A673 (cell line): ENCODE data around the gene AP2A1. TPM values are rescaled to one million over a fixed set of nuclear protein-coding genes. Genes with fewer than 3 reads are reported as not detected.

Source experiments
- BruUV-seq: library from RNA; stranded (reverse); fragments of 400-500 nt; replicated peaks from 2 replicates; lab custom pipeline; 2021; lab: Mats Ljungman, UMichigan
- CTCF ChIA-PET: fragments of 300-600 bp; sonication (Branson Sonifier 250); formaldehyde crosslinking; loops from one replicate; lab custom pipeline; 2022; ENCODE audit warnings: antibody characterized with exemption; lab: Charles Lee
- POLR2A ChIA-PET: fragments of 300-600 bp; sonication (Branson Sonifier 250); formaldehyde crosslinking; loops from one replicate; lab custom pipeline; 2022; ENCODE audit warnings: antibody characterized with exemption; ENCODE audit not compliant: low non-redundant PET; lab: Charles Lee
- DNase-seq: peaks from one replicate; pipeline ENCODE4 v3.0.0-alpha.2; 2015; ENCODE audit warnings: low spot score
- H3K27ac ChIP-seq: fragments of 200-600 bp; sonication (generic); 2 replicates; pipeline ENCODE4 v1.5.1; 2016; ENCODE audit warnings: mixed run types, low read depth, mild to moderate bottlenecking, mixed read lengths, antibody characterized with exemption, low read length; ENCODE audit not compliant: poor library complexity, severe bottlenecking
- H3K27me3 ChIP-seq: fragments of 200-600 bp; sonication (generic); replicated peaks from 2 replicates; pipeline ENCODE4 v1.6.1; 2017; ENCODE audit warnings: mixed run types, low read depth, mild to moderate bottlenecking, mixed read lengths, antibody characterized with exemption, low read length; ENCODE audit not compliant: insufficient read depth, poor library complexity
- H3K36me3 ChIP-seq: fragments of 200-600 bp; sonication (generic); 2 replicates; pipeline ENCODE4 v1.6.1; 2016; ENCODE audit warnings: mixed run types, mild to moderate bottlenecking, mixed read lengths, antibody characterized with exemption, low read length; ENCODE audit not compliant: insufficient read depth, poor library complexity, severe bottlenecking
- H3K4me1 ChIP-seq: fragments of 200-600 bp; sonication (generic); 2 replicates; pipeline ENCODE4 v1.6.1; 2017; ENCODE audit warnings: mixed run types, mild to moderate bottlenecking, mixed read lengths, antibody characterized with exemption, low read length; ENCODE audit not compliant: insufficient read depth, poor library complexity, severe bottlenecking
- H3K4me3 ChIP-seq: fragments of 200-600 bp; sonication (generic); 2 replicates; pipeline ENCODE4 v1.5.1; 2016; ENCODE audit warnings: low read depth, mixed run types, mild to moderate bottlenecking, mixed read lengths, low read length; ENCODE audit not compliant: poor library complexity, severe bottlenecking
- H3K9me3 ChIP-seq: fragments of 200-600 bp; sonication (generic); 2 replicates; pipeline ENCODE4 v1.6.1; 2016; ENCODE audit warnings: mixed run types, low read depth, mild to moderate bottlenecking, mixed read lengths, antibody characterized with exemption, low read length; ENCODE audit not compliant: poor library complexity, severe bottlenecking
- EZH2 ChIP-seq: fragments of 200-600 bp; sonication (generic); IDR thresholded peaks from 2 replicates; pipeline ENCODE4 v1.6.1; 2017; ENCODE audit warnings: borderline replicate concordance, low read depth, mild to moderate bottlenecking, mixed read lengths, antibody characterized with exemption, low read length; ENCODE audit not compliant: poor library complexity, severe bottlenecking
- intact Hi-C: fragments of 100-400 bp; cut with micrococcal nuclease; formaldehyde crosslinking; loops from one replicate; pipeline ENCODE4 v1.10.0; 2022; ENCODE audit not compliant: unreplicated experiment
- total RNA-seq: library from RNA; stranded (reverse); gene quantifications from 2 replicates; pipeline ENCODE4 v1.2.3, GENCODE V29; 2021
- TF ChIP-seq, protein P1 (sequence below): fragments of 300-800, 200-600 bp; sonication (generic); conservative IDR thresholded peaks from 2 replicates; pipeline ENCODE4 v1.5.1; 2017; ENCODE audit warnings: low read depth, mild to moderate bottlenecking, antibody characterized with exemption, low read length, moderate library complexity, mixed read lengths

The AP2A1 gene
- total RNA-seq, 1 experiment from 2014 or later = 80.1 TPM

DNA sequence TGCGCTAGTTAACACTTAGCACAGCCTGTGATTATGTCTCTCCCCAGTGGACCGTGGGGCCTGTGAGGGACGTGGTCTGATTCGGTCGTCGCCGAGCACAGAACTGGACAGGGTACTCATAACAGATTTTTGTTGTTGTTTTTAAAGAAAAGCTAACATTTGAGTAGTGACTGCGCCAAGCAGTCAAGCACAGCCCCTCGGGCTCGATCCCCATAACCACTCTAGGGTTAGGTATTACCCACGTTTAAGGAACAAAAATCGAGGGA lies 83.4 kb downstream of the AP2A1 start:
- TF ChIP-seq, protein P1, sequence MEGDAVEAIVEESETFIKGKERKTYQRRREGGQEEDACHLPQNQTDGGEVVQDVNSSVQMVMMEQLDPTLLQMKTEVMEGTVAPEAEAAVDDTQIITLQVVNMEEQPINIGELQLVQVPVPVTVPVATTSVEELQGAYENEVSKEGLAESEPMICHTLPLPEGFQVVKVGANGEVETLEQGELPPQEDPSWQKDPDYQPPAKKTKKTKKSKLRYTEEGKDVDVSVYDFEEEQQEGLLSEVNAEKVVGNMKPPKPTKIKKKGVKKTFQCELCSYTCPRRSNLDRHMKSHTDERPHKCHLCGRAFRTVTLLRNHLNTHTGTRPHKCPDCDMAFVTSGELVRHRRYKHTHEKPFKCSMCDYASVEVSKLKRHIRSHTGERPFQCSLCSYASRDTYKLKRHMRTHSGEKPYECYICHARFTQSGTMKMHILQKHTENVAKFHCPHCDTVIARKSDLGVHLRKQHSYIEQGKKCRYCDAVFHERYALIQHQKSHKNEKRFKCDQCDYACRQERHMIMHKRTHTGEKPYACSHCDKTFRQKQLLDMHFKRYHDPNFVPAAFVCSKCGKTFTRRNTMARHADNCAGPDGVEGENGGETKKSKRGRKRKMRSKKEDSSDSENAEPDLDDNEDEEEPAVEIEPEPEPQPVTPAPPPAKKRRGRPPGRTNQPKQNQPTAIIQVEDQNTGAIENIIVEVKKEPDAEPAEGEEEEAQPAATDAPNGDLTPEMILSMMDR = no peak
- TF ChIP-seq EZH2 = no peak
- no peaks in the 10 kb centered on the region for H3K27me3 ChIP-seq
- CTCF ChIA-PET = interaction anchor here (0.6 to 1.1 kb wide), 2 partner anchors 38 to 49 kb away, joined by 3 read pairs; no protein-coding TSS in a partner anchor
- peaks cover 19% of the 10 kb centered on the region for H3K4me1 ChIP-seq
- intact Hi-C loops = loop anchor here (2.0 to 5.0 kb wide), 2 partner anchors 37 to 353 kb away; partner anchors contain the start of genes FUZ and RPS11
- POLR2A ChIA-PET = interaction anchor here (0.9 kb wide), 1 partner anchor 174 kb away, joined by 3 read pairs; no protein-coding TSS in a partner anchor
- peaks cover 10% of the 10 kb centered on the region for H3K36me3 ChIP-seq
- BruUV-seq = no TSS peak
- H3K4me3 ChIP-seq = peak overlapping the region; percentile 74
- peak overlapping the region; percentile 99 for H3K27ac ChIP-seq
- no peak for DNase-seq
- H3K9me3 ChIP-seq = peaks cover 9% of the 10 kb centered on the region

DNA sequence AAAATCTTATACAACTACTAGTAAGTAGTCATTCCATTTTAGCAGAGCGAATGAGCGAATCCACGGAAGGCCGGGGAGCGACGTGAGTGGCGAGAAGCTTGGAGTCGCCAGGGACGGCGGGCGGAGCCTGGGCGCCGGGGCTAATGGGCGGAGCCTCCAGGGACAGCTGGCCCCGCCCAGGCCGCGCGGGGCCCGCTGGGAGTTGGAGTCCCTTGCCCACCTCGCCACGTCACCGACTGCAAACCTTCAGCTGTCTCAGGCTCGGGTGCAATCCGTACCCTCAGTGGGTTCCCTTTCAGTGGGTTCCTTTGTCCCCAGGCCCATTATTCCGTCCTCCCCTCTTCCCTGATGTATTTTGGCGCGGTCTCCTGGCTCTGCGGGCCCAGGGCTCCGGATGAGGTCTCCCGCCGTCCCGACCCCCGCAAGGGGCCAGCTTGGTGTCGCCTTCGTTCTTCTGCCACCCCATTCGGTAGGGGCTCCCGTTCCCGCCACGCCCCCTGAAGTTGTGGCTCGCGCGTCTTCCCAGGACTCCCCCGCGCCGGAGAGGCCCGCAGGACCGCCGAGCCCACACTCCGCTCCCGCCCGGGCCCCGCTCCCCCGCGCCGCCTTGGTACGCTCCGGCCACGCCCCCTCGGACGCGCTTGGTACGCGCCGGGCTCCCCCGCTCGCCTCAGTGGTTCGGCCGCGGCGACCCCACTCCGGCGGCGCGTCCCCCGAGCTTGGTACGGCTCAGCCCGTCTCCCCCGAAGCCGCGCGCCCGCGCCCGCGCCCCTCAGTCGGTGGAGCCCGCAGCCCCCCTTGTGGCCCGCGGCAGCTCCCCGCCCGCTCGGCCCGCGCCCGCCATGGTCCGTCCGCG lies 83.9 kb downstream of the AP2A1 start, which contains the start of gene PTOV1:
TSS of gene PTOV1 (plus strand) at position 673 of the 856 bp plus-strand sequence.
- Histone ChIP-seq H3K9me3 (peaks cover 9% of the 10 kb centered on the region), H3K27ac (peak within 1 kb of the TSS; percentile 99), H3K4me1 (peaks cover 19% of the 10 kb centered on the region), H3K36me3 (peaks cover 16% of the 10 kb centered on the region), H3K27me3 (no peaks in the 10 kb centered on the region), H3K4me3 (peak within 1 kb of the TSS; percentile 74)
- no TSS peak for BruUV-seq
- intact Hi-C loops = loop anchor here (2.0 to 5.0 kb wide), 2 partner anchors 38 to 353 kb away; partner anchors contain the start of genes FUZ and RPS11
- no peak for TF ChIP-seq EZH2
- TF ChIP-seq, protein P1 = no peak
- POLR2A ChIA-PET = interaction anchor here (0.6 to 0.9 kb wide), 2 partner anchors 17 to 175 kb away, joined by 3 read pairs; no protein-coding TSS in a partner anchor
- CTCF ChIA-PET = interaction anchor here (0.5 to 1.1 kb wide), 3 partner anchors 38 to 69 kb away, joined by 3 read pairs; no protein-coding TSS in a partner anchor
- peak; percentile 96 for DNase-seq

DNA sequence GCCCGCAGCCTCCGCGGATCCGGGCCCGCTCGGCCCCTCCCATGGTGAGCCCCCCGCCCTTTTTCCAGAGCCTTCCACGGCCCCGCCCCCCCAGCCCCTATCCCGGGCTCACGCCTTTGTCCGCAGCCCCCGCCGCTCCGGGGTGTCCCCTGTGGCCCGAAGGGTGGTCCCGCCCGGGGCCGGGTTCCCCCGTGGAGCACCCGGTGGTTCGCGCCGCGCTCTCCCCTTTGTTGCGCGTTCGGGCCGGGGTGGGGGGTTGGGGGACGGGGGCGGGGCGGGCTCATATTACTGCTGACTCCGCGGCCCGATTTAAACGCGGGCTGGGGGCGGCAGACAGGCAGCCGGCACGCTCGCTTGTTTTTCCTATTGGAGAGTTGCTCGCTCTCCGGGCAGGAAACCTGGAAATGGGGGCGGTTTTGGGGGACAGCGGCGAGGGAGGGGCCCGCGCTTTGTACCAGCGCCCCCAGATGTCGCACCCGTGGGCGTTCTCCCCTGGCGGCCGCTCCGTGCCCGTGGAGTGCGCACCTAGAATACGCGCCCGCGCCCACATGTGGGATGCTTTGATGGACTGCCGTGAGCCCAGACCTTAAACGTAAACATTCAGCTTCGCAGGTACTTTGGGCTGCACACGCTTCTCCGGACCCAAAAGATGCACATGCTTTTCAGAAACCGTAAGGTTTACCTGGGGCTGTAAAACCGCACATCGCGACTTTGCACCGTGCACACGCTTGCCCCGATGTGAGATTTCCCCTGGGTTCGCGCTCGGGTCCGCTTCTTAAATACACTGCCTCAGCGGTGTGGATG lies 84.9 kb downstream of the AP2A1 start:
- Histone ChIP-seq H3K27ac (peak overlapping the region; percentile 99), H3K4me3 (peak overlapping the region; percentile 74), H3K36me3 (peaks cover 25% of the 10 kb centered on the region), H3K9me3 (peaks cover 9% of the 10 kb centered on the region), H3K27me3 (no peaks in the 10 kb centered on the region), H3K4me1 (peaks cover 19% of the 10 kb centered on the region)
- BruUV-seq = no TSS peak
- TF ChIP-seq, protein P1 = no peak
- no peak for TF ChIP-seq EZH2
- DNase-seq = peak; percentile 70
- CTCF ChIA-PET = interaction anchor here (0.6 kb wide), 1 partner anchor 15 kb away, joined by 3 read pairs; no protein-coding TSS in a partner anchor
- POLR2A ChIA-PET = no interaction called here
- intact Hi-C loops = loop anchor here (2.0 to 5.0 kb wide), 2 partner anchors 39 to 354 kb away; partner anchors contain the start of genes FUZ and RPS11
